Measurements from ENCODE around the gene RTL9.
A peak's percentile ranks its signal among the peaks of the same experiment; 100 is the strongest.
"Not testable (repeated sequence)": the region's sequence is repeated elsewhere in the genome, so short reads cannot be mapped to it uniquely, and the experiment has no call there.

The RTL9 gene

DNA sequence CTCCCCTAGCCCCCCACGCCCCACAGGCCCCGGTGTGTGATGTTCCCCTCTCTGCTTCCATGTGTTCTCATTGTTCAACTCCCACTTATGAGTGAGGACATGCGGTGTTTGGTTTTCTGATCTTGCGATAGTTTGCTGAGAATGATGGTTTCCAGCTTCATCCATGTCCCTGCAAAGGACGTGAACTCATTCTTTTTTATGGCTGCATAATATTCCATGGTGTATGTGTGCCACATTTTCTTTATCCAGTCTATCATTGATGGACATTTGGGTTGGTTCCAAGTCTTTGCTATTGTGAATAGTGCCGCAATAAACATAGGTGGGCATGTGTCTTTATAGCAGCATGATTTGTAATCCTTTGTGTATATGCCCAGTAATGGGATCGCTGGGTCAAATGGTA, 47.6 kb downstream of the RTL9 start:
- DNase-seq (ENCODE audit: low spot score), result not testable (repeated sequence)

- no peak for DNase-seq (ENCODE audit: low spot score)
Measured at GRCh38 chrX:110406822-110407221, 48.2 kb downstream of the RTL9 start.

DNA sequence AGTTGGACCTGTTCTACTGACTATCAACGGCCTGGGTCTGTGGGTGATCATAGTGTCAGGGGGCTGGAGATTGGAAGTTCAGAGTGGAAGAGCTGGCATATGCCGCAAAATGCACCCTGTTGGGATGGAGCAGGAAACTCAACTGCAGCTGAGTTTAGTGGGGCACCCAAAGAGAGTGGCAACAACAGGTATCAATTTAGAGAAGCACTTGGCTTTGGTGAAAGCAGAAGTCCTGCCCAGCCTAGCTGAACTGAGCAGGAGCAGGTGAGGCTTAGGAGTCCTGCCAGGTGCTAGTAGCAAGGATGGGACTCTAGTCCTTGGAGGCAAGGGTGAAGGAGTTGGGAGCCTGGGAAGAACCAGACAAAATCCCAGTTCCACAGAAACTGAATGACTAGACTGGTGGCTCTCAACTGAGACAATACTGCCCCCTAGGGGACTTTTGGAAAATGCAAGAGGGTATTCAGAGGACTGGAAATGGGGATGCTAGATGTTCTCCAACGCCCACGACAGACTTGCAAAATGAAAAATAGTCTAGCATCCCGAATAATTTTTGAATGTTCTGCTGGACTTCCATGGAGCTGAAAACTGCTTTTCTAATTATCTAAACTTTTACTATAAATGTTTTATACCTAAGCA, 49.4 kb downstream of the RTL9 start:
- peak; percentile 68 for DNase-seq (ENCODE audit: low spot score)

Small RNA genes within 50 kb of the gene (small RNA-seq; reads per million reads assigned to genes)
- gene GNG5P2, result 0 reads per million in 2 experiments
